ENCODE measurements around the gene ADGRD1.

ADGRD1 gene

DNA sequence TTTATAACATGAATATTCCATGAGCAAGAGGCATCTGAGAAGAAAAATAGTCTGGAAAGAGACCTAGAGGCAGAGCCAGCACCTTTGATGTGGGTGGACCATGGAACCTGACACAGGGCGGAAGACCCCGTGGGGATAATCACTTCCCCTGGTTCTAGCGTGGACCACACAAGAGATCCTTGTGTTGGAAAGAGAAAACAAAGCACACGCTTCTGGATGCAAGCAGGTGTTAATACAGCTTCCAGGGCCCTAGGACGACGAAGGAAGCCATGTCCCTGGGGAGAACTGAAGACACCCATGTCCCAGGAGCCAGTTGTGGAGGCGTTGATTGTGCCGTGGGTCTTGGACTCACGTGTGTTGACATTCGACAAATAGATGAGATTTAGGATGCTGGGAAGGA lies 102.9 kb downstream of the ADGRD1 start:
- no peaks in the 10 kb centered on the region for H3K36me3 Mint-ChIP-seq (ENCODE audit: insufficient read depth)
- no peaks in the 10 kb centered on the region for H3K9me3 Mint-ChIP-seq
- peaks cover 22 to 83% of the 10 kb centered on the region in 2 donors for H3K27me3 Mint-ChIP-seq
- H3K4me1 Mint-ChIP-seq (ENCODE audit: low read depth in 2 of 2): no peaks in the 10 kb centered on the region
- H3K4me3 Mint-ChIP-seq: no peak overlapping the region
- ATAC-seq (replicated peaks): no peak
- no peak overlapping the region for H3K27ac Mint-ChIP-seq
- DNase-seq: no peak

DNA sequence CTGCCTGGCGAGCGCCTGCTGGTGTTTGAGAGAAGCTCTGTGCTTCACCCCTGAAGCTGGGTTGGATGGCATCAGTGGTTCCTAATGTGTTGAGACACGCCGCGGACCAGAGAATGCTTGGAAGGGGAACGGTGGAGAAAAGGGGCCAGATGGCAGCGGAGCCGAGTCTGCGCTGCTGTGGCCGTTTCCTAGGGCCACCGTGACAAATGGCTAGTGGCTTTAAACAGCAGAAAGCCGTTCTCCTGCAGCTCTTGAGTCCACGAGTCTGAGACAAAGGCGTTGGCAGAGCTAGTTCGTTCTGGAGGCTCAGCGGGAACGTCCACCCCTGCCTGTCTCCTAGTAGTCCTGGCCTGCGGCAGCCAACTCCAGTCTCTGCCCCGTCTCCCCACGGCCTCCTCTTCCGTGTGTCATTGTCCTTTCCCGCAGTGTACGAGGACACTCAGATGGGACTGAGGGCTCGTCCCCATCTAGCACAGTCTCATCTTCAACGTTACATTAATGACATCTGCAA lies 103.6 kb downstream of the ADGRD1 start:
- no peaks in the 10 kb centered on the region for H3K9me3 Mint-ChIP-seq
- DNase-seq: no peak
- no peak overlapping the region for H3K4me3 Mint-ChIP-seq
- H3K36me3 Mint-ChIP-seq (ENCODE audit: insufficient read depth): no peaks in the 10 kb centered on the region
- no peak overlapping the region for H3K27ac Mint-ChIP-seq
- no peak for ATAC-seq (replicated peaks)
- H3K27me3 Mint-ChIP-seq: peaks cover 24 to 81% of the 10 kb centered on the region in 2 donors
- H3K4me1 Mint-ChIP-seq (ENCODE audit: low read depth in 2 of 2): no peaks in the 10 kb centered on the region

DNA sequence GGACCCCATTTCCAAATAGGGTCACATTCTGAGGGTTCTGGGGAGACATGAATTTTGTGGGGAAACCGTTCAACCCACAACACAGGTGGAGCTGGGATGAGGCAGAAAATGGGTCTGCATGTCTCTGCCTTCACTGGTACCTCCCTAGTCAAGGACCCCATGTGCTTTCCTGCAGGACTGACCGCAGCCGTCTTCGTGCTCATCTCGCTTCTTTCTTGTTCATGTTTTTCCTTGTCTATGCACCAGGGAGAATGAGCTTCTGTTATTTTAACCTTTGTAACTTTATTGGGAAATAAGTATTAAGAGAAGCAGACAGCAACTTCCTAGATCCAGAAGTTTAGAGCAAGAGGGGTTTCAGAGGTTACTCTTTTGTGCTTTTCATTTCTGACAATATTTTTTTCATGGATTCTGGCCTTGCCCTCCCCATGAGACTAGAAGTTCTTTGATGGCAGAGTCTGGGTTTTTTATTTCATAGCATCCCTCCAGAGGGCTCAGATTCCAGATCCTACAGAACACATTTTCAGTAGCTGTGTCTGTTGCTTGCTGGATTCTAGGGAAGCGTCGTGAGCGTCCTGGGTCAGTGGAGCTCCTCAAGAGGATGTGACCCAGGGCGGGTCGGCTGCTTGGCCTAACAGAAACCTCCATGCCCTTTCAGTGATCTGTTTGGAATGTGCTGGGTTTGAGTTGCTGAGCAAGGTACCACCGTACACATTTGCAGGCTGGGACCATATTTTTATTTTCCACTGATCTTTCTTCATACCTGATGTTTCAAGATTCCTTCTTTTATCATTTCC lies 104.2 kb downstream of the ADGRD1 start:
- Mint-ChIP-seq H3K4me1 (ENCODE audit: low read depth in 2 of 2) (no peaks in the 10 kb centered on the region), H3K4me3 (no peak overlapping the region), H3K36me3 (ENCODE audit: insufficient read depth) (no peaks in the 10 kb centered on the region), H3K9me3 (no peaks in the 10 kb centered on the region), H3K27me3 (peaks cover 24 to 75% of the 10 kb centered on the region in 2 donors), H3K27ac (no peak overlapping the region)
- DNase-seq (no peak), ATAC-seq (replicated peaks) (no peak)

DNA sequence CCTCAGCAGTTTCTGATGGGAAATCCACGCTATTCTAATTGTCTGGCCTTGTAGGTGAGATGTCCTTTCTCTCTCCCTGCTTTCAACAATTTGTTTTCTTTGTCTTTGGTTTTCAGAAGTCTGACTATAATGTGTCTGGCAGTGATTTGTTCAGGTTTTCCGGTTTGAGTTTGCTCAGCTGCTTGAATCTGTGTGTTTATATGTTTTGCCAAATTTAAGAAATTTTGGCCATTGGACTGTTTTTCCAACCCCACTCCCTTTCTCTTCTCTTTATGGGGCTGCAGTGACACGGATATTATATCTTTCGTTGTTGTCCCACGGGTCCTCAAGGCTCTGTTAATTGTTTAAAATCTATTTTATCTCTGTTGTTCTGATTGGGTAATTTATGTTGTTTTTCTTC lies 105.0 kb downstream of the ADGRD1 start:
- no peak overlapping the region for H3K4me3 Mint-ChIP-seq
- H3K27me3 Mint-ChIP-seq: peaks cover 28 to 79% of the 10 kb centered on the region in 2 donors
- DNase-seq (no peak), ATAC-seq (replicated peaks) (no peak)
- no peaks in the 10 kb centered on the region for H3K9me3 Mint-ChIP-seq
- H3K4me1 Mint-ChIP-seq (ENCODE audit: low read depth in 2 of 2): no peaks in the 10 kb centered on the region
- H3K27ac Mint-ChIP-seq: no peak overlapping the region
- no peaks in the 10 kb centered on the region for H3K36me3 Mint-ChIP-seq (ENCODE audit: insufficient read depth)

DNA sequence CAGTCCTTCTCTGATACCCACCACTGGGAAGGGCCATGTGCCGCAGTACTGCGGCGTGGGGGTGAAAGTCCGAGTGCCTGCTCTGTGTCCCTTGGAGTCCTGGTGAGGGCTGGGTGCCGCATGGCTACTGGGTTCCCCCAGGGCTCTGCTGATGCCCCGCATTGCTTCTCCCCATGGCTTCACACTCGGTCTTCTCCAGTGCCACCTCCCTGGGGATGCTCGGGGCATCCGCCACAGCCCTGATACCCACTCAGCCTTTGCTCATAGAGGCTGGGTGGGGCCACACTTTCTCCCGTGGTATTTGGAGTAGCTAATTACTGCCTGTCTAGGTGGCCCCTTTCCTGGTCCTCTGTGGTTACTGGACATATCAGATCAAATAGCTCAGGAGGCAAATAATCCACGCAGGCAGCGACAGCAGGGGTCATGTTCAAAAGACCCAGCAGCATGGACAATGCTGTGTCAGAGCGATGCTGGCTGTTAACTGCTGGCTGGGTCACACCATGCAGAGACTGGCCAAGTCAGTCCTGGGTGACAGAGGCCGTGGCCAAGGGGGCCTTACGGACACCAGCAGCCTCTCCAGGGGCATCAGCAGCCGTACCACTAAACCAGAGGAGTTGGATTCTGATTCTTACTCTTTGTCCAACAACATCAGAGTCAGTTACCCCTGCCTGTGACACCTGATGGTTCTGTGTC lies 106.5 kb downstream of the ADGRD1 start:
- H3K4me3 Mint-ChIP-seq: no peak overlapping the region
- DNase-seq (no peak), ATAC-seq (replicated peaks) (no peak)
- no peak overlapping the region for H3K27ac Mint-ChIP-seq
- peaks cover 32 to 79% of the 10 kb centered on the region in 2 donors for H3K27me3 Mint-ChIP-seq
- H3K4me1 Mint-ChIP-seq (ENCODE audit: low read depth in 2 of 2): no peaks in the 10 kb centered on the region
- H3K9me3 Mint-ChIP-seq: no peaks in the 10 kb centered on the region
- no peaks in the 10 kb centered on the region for H3K36me3 Mint-ChIP-seq (ENCODE audit: insufficient read depth)

DNA sequence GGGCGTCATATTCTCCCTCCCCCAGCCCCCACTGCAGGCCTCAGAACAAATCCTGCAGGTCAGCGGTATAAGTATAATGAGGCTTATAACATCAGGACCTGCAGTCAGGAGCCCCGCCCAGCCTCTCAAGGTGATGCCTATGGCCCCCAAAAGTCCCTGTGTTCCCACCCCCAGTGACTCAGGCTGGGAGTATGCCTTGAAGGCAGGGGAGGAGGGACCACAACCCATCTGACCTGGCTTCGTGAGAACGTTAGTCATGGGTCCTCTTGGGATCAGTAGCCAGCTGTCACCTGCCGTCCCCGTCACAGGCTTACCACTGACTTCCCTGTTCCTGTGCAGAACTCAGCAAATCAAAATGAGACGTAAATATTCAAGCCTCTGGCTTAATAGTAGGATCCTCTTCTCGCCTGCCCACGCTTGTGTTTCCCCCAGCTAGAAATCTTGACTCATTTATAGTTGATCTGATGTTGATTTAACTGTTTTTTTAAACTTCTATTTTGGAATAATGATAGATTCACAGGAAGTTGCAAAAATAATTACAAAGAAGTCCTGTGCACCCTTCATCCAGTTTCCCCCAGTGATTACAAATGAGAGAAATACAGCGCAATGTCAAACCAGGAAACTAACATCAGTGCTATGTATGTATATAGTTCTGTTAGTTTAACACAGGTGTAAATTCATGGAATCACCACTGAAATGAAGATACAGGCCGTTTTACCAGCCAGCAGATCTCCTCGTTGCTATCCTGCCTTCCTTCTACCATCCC lies 107.5 kb downstream of the ADGRD1 start:
- Mint-ChIP-seq H3K4me3 (no peak overlapping the region), H3K36me3 (ENCODE audit: insufficient read depth) (no peaks in the 10 kb centered on the region), H3K27me3 (peaks cover 34 to 84% of the 10 kb centered on the region in 2 donors), H3K9me3 (no peaks in the 10 kb centered on the region), H3K27ac (no peak overlapping the region), H3K4me1 (ENCODE audit: low read depth in 2 of 2) (no peaks in the 10 kb centered on the region)
- DNase-seq (no peak), ATAC-seq (replicated peaks) (no peak)

DNA sequence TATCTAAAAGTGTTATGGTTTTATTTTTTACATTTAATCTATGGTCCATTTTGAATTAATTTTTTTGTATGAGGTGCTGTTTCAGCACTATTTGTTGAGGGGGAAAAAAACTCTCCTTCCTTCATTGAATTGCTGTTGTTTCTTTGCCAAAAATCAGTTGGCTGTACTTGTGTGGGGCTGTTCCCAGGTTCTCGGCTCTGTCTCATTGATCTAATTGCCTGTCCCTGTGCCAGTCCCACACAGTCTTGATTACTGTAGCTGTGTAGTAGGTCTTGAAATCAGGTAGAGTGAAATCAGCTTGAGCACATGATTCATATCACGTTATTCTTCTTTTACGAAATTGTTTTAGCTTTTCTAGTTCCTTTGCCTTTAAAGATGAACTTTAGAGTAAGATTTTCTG lies 109.7 kb downstream of the ADGRD1 start:
- H3K27ac Mint-ChIP-seq: no peak overlapping the region
- H3K4me3 Mint-ChIP-seq: no peak overlapping the region
- no peaks in the 10 kb centered on the region for H3K4me1 Mint-ChIP-seq (ENCODE audit: low read depth in 2 of 2)
- no peak for DNase-seq
- H3K36me3 Mint-ChIP-seq (ENCODE audit: insufficient read depth): no peaks in the 10 kb centered on the region
- H3K9me3 Mint-ChIP-seq: no peaks in the 10 kb centered on the region
- ATAC-seq (replicated peaks): no peak
- H3K27me3 Mint-ChIP-seq: peaks cover 38 to 80% of the 10 kb centered on the region in 2 donors

DNA sequence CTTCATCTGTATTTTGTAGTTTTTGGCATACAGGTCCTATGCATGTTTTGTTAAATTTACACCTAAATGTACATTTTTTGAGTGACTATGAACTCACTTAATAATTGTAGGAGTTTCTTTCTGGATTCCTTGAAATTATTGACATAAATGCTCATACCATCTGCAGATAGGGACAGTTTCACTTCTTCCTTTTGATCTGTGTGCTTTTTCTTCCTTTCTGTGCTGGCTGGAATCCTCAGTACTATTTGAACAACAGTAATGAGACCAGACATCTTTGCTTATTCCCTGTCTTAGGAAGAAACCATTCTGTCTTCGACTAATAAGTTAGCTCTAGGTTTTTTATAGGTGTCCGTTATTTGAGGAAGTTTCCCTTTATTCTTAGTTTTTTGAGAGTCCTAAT lies 110.3 kb downstream of the ADGRD1 start:
- Mint-ChIP-seq H3K9me3 (no peaks in the 10 kb centered on the region), H3K27me3 (peaks cover 38 to 78% of the 10 kb centered on the region in 2 donors), H3K4me3 (no peak overlapping the region), H3K36me3 (ENCODE audit: insufficient read depth) (no peaks in the 10 kb centered on the region), H3K4me1 (ENCODE audit: low read depth in 2 of 2) (no peaks in the 10 kb centered on the region), H3K27ac (no peak overlapping the region)
- DNase-seq: no peak
- ATAC-seq (replicated peaks): no peak

DNA sequence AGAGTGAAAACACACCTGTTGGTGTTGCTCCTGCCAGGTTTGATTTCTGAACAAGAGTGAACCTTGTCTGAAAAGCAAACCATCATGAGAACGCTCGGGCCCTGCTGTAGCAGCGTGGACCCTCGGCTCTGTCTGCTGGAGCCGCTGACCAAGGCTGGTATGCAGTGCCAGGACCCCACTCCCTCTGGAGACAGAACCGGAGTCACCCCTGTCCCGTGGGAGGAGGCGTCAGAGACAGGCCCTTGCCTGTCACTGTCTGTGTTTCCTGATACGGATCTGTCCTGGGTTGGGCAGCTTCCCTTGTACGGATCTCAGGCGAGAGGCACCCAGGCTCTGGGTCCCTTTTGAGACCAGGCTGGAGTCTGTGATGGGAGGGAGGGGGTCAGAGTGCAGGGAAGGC lies 111.6 kb downstream of the ADGRD1 start:
- no peak for ATAC-seq (replicated peaks)

DNA sequence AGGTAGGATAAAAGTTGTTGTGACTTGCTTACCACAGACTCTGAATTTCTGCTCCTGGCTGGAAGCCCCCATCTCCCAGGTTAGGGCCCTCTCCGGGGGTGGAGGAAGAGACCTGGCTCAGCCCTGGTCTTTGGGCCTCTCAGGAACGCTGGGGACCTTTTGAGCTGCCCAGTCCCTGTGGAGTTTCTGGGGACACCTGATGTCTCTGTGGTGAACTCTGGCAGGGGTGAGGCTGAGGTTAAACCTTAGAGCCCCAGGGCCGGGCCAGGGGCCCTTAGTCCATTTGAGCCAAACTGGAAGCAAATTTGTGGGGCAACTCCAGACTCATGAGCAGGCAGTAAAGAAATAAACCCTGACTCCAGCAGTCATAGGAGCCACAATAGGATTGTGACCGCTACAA lies 112.1 kb downstream of the ADGRD1 start:
- H3K4me3 Mint-ChIP-seq: no peak overlapping the region
- ATAC-seq (replicated peaks): no peak
- no peak overlapping the region for H3K27ac Mint-ChIP-seq
- H3K36me3 Mint-ChIP-seq (ENCODE audit: insufficient read depth): no peaks in the 10 kb centered on the region
- H3K9me3 Mint-ChIP-seq: peaks cover 3 to 8% of the 10 kb centered on the region in 2 donors
- peaks cover 0 to 2% of the 10 kb centered on the region in 2 donors for H3K4me1 Mint-ChIP-seq (ENCODE audit: low read depth in 2 of 2)
- H3K27me3 Mint-ChIP-seq: peaks cover 38 to 62% of the 10 kb centered on the region in 2 donors
- no peak for DNase-seq

More for the DNA sequence above, 111.6 kb downstream of the ADGRD1 start:
- no peaks in the 10 kb centered on the region for H3K36me3 Mint-ChIP-seq (ENCODE audit: insufficient read depth)
- DNase-seq: no peak
- H3K4me1 Mint-ChIP-seq (ENCODE audit: low read depth in 2 of 2): no peaks in the 10 kb centered on the region
- H3K4me3 Mint-ChIP-seq: no peak overlapping the region
- H3K27me3 Mint-ChIP-seq: peaks cover 38 to 67% of the 10 kb centered on the region in 2 donors
- peaks cover under 1 to 3% of the 10 kb centered on the region in 2 donors for H3K9me3 Mint-ChIP-seq
- no peak overlapping the region for H3K27ac Mint-ChIP-seq

DNA sequence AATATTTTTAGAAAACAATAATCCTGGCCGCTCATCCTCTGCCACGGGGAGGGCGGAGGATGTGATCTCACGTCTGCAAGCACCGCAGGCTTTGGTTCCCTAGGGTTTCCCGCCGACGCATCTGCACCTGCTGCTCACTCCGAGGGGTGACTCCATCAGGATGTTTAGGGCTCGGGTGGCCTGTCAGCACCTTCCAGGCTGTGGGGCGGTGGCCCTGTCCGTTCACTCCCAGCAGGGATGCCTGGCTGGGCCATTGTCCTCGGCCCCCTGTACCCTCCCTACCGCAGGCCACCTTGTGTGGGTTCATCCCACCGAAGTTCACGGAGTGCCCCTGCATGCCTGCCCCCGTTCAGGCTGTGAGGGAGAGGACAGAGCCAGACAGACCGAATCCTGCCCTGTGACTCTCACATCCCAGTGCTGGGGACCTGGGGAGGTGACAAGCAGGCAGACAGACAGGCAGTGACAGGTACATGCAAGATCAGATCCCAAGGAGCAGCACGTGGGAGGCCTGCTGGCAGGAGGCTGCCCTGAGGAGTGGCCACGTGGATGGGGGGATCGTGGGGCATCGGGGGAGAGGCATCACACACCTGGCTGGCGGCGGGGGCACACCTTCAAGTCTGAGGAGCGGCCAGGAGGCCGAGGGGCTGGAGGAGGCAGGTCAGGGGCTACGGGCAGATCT lies 112.6 kb downstream of the ADGRD1 start:
- DNase-seq: no peak
- Mint-ChIP-seq H3K27ac (no peak overlapping the region), H3K4me1 (ENCODE audit: low read depth in 2 of 2) (peaks cover 0 to 2% of the 10 kb centered on the region in 2 donors), H3K27me3 (peaks cover 34 to 57% of the 10 kb centered on the region in 2 donors), H3K36me3 (ENCODE audit: insufficient read depth) (no peaks in the 10 kb centered on the region), H3K4me3 (no peak overlapping the region), H3K9me3 (peaks cover 3 to 10% of the 10 kb centered on the region in 2 donors)
- no peak for ATAC-seq (replicated peaks)

DNA sequence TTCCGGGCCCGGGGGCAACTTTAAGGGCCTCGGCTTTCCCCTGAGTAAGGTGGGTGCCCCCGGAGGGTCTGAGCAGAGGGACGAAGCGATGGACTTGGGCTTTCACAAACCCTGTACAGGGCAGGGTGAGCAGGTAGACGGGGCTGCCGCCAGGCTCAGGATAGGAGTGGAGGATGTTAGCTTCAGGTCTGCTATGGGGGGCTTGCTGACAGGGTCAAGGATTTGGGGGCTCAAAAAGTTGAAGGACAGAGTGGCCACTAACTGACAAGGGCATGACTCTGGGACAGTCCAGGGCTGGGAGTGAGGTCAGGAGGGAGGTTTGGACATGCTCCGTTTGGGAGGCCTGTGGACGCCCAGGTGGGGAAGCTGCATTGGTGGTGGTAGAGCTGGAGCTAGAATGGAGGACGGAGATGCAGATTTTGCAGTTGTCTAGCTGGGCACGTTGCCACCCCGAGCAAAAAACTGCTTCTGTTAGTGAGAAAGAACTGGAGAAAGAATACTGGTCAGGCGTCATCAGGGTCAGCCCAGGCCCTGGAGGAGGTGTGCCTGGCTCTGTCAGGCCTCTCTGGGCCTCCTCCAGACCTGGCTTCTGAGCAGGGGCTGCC lies 113.3 kb downstream of the ADGRD1 start:
- H3K4me1 Mint-ChIP-seq (ENCODE audit: low read depth in 2 of 2): peaks cover 0 to 2% of the 10 kb centered on the region in 2 donors
- DNase-seq (no peak), ATAC-seq (replicated peaks) (no peak)
- no peaks in the 10 kb centered on the region for H3K36me3 Mint-ChIP-seq (ENCODE audit: insufficient read depth)
- no peak overlapping the region for H3K4me3 Mint-ChIP-seq
- H3K27me3 Mint-ChIP-seq: peaks cover 29 to 50% of the 10 kb centered on the region in 2 donors
- H3K9me3 Mint-ChIP-seq: peaks cover 3 to 10% of the 10 kb centered on the region in 2 donors
- no peak overlapping the region for H3K27ac Mint-ChIP-seq
